ENCODE results near the gene TMEM233. TPM values are rescaled to one million over a fixed set of nuclear protein-coding genes. Genes with fewer than 3 reads are reported as not detected.

The TMEM233 gene
- not detected in 2 replicates for total RNA-seq (2014; rRNA removed; shearing (Covaris generic))
- not detected in 2 replicates for total RNA-seq (2022)
- not detected for Bru-seq, nascent RNA
- BruChase-seq, experiment 1, labeled RNA remaining after a 6-hour chase = not detected
- BruChase-seq, experiment 2, labeled RNA remaining after a 2-hour chase = not detected
- long read RNA-seq = 0 reads

- Histone ChIP-seq H3K36me3 (ENCODE audit: insufficient read depth, low read length) (no peaks in the 10 kb centered on the region), H3K9me2 (ENCODE audit: insufficient read depth, low read length) (no peaks in the 10 kb centered on the region), H3K4me3 (ENCODE audit: low read depth, low read length, poor library complexity, severe bottlenecking) (no peak within 1 kb of the TSS), H3K27ac (ENCODE audit: low read depth, low read length, poor library complexity, severe bottlenecking) (no peak within 1 kb of the TSS), H2AFZ (ENCODE audit: low read length) (no peak within 1 kb of the TSS), H3K4me2 (ENCODE audit: low read length) (no peak within 1 kb of the TSS), H3K9me3 (ENCODE audit: low read length) (no peaks in the 10 kb centered on the region), H3K79me2 (ENCODE audit: insufficient read depth, low read depth, low read length) (no peaks in the 10 kb centered on the region), H4K20me1 (ENCODE audit: insufficient read depth, low read length) (no peaks in the 10 kb centered on the region), H3K4me1 (ENCODE audit: insufficient read depth, low read length, poor library complexity, severe bottlenecking) (no peaks in the 10 kb centered on the region)
- ChIA-PET CTCF (ENCODE audit: unreplicated experiment) (no interaction called here), POLR2A (interaction anchor here (1.3 kb wide), 1 partner anchor 10 kb away, joined by 3 read pairs; no protein-coding TSS in a partner anchor)
- BruUV-seq (replicated peaks) = no TSS peak
- intact Hi-C loops (cut with micrococcal nuclease; ENCODE audit: unreplicated experiment) = no loop called here
- TF ChIP-seq CTCF (conservative IDR thresholded peaks at IDR 0.05; ENCODE audit: low read length) = no peak
- TF ChIP-seq EZH2phosphoT487 (IDR thresholded peaks at IDR 0.05; ENCODE audit: borderline replicate concordance, low read depth, low read length) = no peak
- DNase-seq (ENCODE audit: low spot score) = no peak
These were observed at the start of gene TMEM233 for GRCh38 chr12:119593578-119594398. Gene TMEM233, plus strand, starts transcription at chr12:119593774. Its CDS starts 75 bp downstream, at chr12:119593849.

GRCh38 chr12:119544765-119545625 is 48.6 kb upstream of the TMEM233 start:
- POLR2A ChIA-PET = interaction anchor here (0.6 kb wide), 1 partner anchor 557 kb away, joined by 3 read pairs; no protein-coding TSS in a partner anchor
- intact Hi-C loops (cut with micrococcal nuclease; ENCODE audit: unreplicated experiment) = loop anchor here (1.0 kb wide), 1 partner anchor 101 kb away; no protein-coding TSS in a partner anchor

More at GRCh38 chr12:119544765-119545625, 48.6 kb upstream of the TMEM233 start:
- peak; percentile 64 for DNase-seq (ENCODE audit: low spot score)
- H3K36me3 ChIP-seq (ENCODE audit: insufficient read depth, low read length) = no peaks in the 10 kb centered on the region
- H3K9me2 ChIP-seq (ENCODE audit: insufficient read depth, low read length) = no peaks in the 10 kb centered on the region
- CTCF ChIA-PET (ENCODE audit: unreplicated experiment) = no interaction called here
- H4K20me1 ChIP-seq (ENCODE audit: insufficient read depth, low read length) = no peaks in the 10 kb centered on the region
- H3K27ac ChIP-seq (ENCODE audit: low read depth, low read length, poor library complexity, severe bottlenecking) = no peak overlapping the region
- peak; percentile 89 for TF ChIP-seq CTCF (conservative IDR thresholded peaks at IDR 0.05; ENCODE audit: low read length)
- TF ChIP-seq EZH2phosphoT487 (IDR thresholded peaks at IDR 0.05; ENCODE audit: borderline replicate concordance, low read depth, low read length) = no peak
- H3K4me3 ChIP-seq (ENCODE audit: low read depth, low read length, poor library complexity, severe bottlenecking) = no peak overlapping the region
- H3K79me2 ChIP-seq (ENCODE audit: insufficient read depth, low read depth, low read length) = no peaks in the 10 kb centered on the region
- BruUV-seq (replicated peaks) = no TSS peak
- no peaks in the 10 kb centered on the region for H3K4me1 ChIP-seq (ENCODE audit: insufficient read depth, low read length, poor library complexity, severe bottlenecking)
- H3K9me3 ChIP-seq (ENCODE audit: low read length) = no peaks in the 10 kb centered on the region
- H3K4me2 ChIP-seq (ENCODE audit: low read length) = no peak overlapping the region
- no peak overlapping the region for H2AFZ ChIP-seq (ENCODE audit: low read length)
